ENCODE results near the gene DEDD. TPM values are rescaled to one million over a fixed set of nuclear protein-coding genes. Genes with fewer than 3 reads are reported as not detected.

Gene DEDD
- total and polyA plus RNA-seq, 7 experiments from 2014 or later, result 34.0 to 48.7 (median 36.0) TPM

DNA sequence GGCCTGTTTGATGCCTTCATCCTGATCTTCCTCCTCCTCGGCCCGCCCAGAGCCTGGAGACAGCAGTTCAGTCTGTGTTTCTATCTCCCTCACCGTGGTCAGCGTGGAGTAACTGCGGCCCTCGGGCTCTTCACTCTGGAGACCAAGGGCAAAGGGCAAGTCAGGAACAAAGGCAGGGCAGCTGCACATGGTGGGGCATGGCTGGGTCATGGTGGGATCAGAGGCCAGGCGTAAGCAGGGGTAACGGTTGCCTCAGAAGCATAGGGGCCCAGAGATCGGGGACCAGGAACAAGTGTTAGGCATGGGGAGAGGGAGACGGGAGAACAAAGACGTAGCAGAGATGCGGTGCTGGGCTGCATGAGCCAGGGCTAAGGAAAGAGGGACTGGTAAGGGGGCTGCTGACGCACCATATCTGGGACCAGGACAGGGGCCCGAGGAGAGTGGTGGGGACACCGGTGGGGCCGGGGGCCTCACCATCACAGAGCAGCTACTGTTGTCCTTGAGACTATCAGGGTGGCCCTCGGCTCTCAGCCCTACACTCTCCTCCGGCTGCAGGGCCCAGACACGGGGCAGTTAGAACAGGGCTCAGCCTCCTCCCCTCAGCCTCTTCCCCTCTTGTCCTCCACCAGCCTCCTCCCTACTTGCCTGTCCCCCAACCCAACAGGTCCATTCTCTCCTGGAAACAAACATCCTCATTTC is 59.6 kb downstream of the DEDD start:
- intact Hi-C loops (cut with micrococcal nuclease), result no loop called here
- H3K36me3 Mint-ChIP-seq, result peaks cover 0 to 17% (median 2%) of the 10 kb centered on the region in 5 donors
- CTCF ChIA-PET, result interaction anchor here (0.6 to 6.7 kb wide), 7 partner anchors 7 to 32 kb away, joined by 3 to 120 read pairs (median 4); partner anchors contain the start of genes KLHDC9, NECTIN4, TSTD1 and USF1

DNA sequence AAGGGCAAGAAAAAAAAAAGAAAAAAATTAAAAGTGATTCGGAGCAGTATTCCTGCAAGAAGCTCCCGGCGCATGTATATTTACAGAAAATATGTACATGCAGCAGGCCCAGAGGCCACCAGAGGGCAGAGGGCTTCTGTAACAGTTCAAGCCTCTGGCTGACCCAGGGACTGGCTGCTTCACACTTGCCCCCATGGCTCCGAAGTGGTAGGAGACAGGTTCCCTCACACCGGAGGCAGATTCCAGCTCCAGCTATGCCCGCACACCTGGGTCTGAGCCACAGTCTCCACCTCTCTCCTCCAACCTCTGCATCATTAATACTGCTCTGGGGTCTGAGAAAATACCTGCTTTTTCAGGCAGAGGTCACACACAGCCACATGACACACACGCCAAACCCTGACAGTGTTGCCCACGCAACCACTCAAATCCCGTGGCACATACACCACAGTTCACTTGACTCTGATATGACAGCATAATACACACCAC is 60.5 kb downstream of the DEDD start:
- H3K27ac ChIP-seq (ENCODE audit: low read depth, low read length), result no peak overlapping the region
- Mint-ChIP-seq H3K27ac (peak overlapping the region; percentile 27 to 99 (median 91)), H3K36me3 (peaks cover 3 to 25% (median 6%) of the 10 kb centered on the region in 5 donors), H3K27me3 (no peaks in the 10 kb centered on the region), H3K9me3 (peaks cover 0 to 1% (median 0%) of the 10 kb centered on the region in 11 donors), H3K4me3 (peak overlapping the region in 4 of 10 donors; percentile 11 to 46 (median 19)), H3K4me1 (peaks cover 21 to 47% (median 42%) of the 10 kb centered on the region in 7 donors)
- CTCF ChIA-PET, result interaction anchor here (0.7 to 6.7 kb wide), 4 partner anchors 26 to 105 kb away, joined by 3 to 120 read pairs (median 39); partner anchors contain the start of genes KLHDC9, TSTD1 and USF1
- H3K9me3 ChIP-seq (ENCODE audit: control insufficient read depth in 2 of 3, low read length in 3 of 3), result no peaks in the 10 kb centered on the region
- ATAC-seq (no peak), DNase-seq (peak; percentile 18 to 50 (median 43))
- no peak overlapping the region for H3K4me3 ChIP-seq (ENCODE audit: low read length)
- POLR2A ChIA-PET, result interaction anchor here (0.5 to 10.9 kb wide), 6 partner anchors 16 to 237 kb away, joined by 3 to 377 read pairs (median 20); partner anchors contain the start of genes DEDD, KLHDC9, TSTD1 and USF1
- peaks cover 19 to 31% of the 10 kb centered on the region in 2 donors for H3K4me1 ChIP-seq (ENCODE audit: control insufficient read depth in 2 of 2, insufficient read depth in 2 of 2, low read length in 2 of 2)
- peaks cover 0 to 8% (median 0%) of the 10 kb centered on the region in 3 experiments for H3K36me3 ChIP-seq (ENCODE audit: control insufficient read depth in 2 of 3, insufficient read depth in 3 of 3, low read length in 3 of 3)
- intact Hi-C loops (cut with micrococcal nuclease), result loop anchor here in 1 of 2 donors (1.0 kb wide), 1 partner anchor 67 kb away; no protein-coding TSS in a partner anchor
- no peaks in the 10 kb centered on the region for H3K27me3 ChIP-seq (ENCODE audit: control insufficient read depth in 2 of 2, insufficient read depth in 2 of 2, low read length in 2 of 2)

More for the DNA sequence above, 59.6 kb downstream of the DEDD start:
- Mint-ChIP-seq H3K27ac (peak overlapping the region in 5 of 9 donors; percentile 25 to 95 (median 65)), H3K27me3 (no peaks in the 10 kb centered on the region), H3K4me1 (peaks cover 12 to 39% (median 34%) of the 10 kb centered on the region in 7 donors), H3K9me3 (peaks cover 0 to 1% (median 0%) of the 10 kb centered on the region in 11 donors), H3K4me3 (no peak overlapping the region)
- Histone ChIP-seq H3K4me1 (ENCODE audit: control insufficient read depth in 2 of 2, insufficient read depth in 2 of 2, low read length in 2 of 2) (peaks cover 10 to 25% of the 10 kb centered on the region in 2 donors), H3K4me3 (ENCODE audit: low read length) (no peak overlapping the region), H3K36me3 (ENCODE audit: control insufficient read depth in 2 of 3, insufficient read depth in 3 of 3, low read length in 3 of 3) (peaks cover 0 to 8% (median 0%) of the 10 kb centered on the region in 3 experiments), H3K27me3 (ENCODE audit: control insufficient read depth in 2 of 2, insufficient read depth in 2 of 2, low read length in 2 of 2) (no peaks in the 10 kb centered on the region), H3K27ac (ENCODE audit: low read depth, low read length) (no peak overlapping the region), H3K9me3 (ENCODE audit: control insufficient read depth in 2 of 3, low read length in 3 of 3) (no peaks in the 10 kb centered on the region)
- ATAC-seq (no peak), DNase-seq (no peak)
- POLR2A ChIA-PET, result interaction anchor here (1.1 to 10.9 kb wide), 2 partner anchors 24 to 28 kb away, joined by 3 to 377 read pairs; partner anchors contain the start of genes TSTD1 and USF1

Other genes with a start within 250 kb of the DEDD start
- gene ITLN1, start 247.5 kb downstream of the DEDD start, total RNA-seq, result under 1 TPM in 1 of 5 experiments, not detected in 4; 0.88 TPM
- gene ITLN1, start 247.5 kb downstream of the DEDD start, polyA plus RNA-seq, result not detected
- gene ITLN2, start 177.9 kb downstream of the DEDD start, total RNA-seq, result not detected
- gene ITLN2, start 177.9 kb downstream of the DEDD start, polyA plus RNA-seq, result not detected
- gene F11R, start 111.5 kb downstream of the DEDD start, total RNA-seq, result 10 to 100 TPM; 11.3 to 23.7 (median 16.5) TPM
- gene F11R, start 111.5 kb downstream of the DEDD start, polyA plus RNA-seq, result 10 to 100 TPM; 12.7 to 14.4 TPM
- 10 to 100 TPM; 49.8 to 84.0 (median 58.2) TPM for gene TSTD1, start 93.7 kb downstream of the DEDD start, total RNA-seq
- gene TSTD1, start 93.7 kb downstream of the DEDD start, polyA plus RNA-seq, result 100 to 1,000 TPM; 349 to 494 TPM
- 100 to 1,000 TPM in 1 of 5 experiments, 10 to 100 TPM in 4; 71.6 to 115 (median 91.7) TPM for gene USF1, start 86.7 kb downstream of the DEDD start, total RNA-seq
- 1 to 10 TPM; 3.9 to 5.5 TPM for gene USF1, start 86.7 kb downstream of the DEDD start, polyA plus RNA-seq
- gene ARHGAP30, start 62.8 kb downstream of the DEDD start, total RNA-seq, result 100 to 1,000 TPM; 152 to 291 (median 235) TPM
- 100 to 1,000 TPM; 128 to 258 TPM for gene ARHGAP30, start 62.8 kb downstream of the DEDD start, polyA plus RNA-seq
- gene NECTIN4, start 43.1 kb downstream of the DEDD start, total RNA-seq, result not detected
- not detected for gene NECTIN4, start 43.1 kb downstream of the DEDD start, polyA plus RNA-seq
- 1 to 10 TPM in 1 of 5 experiments, under 1 TPM in 1, not detected in 3; 0.40 to 1.1 TPM for gene KLHDC9, start 34.3 kb downstream of the DEDD start, total RNA-seq
- under 1 TPM in 1 of 2 donors, not detected in 1; 0.74 TPM for gene KLHDC9, start 34.3 kb downstream of the DEDD start, polyA plus RNA-seq
- gene PFDN2, start 14.6 kb downstream of the DEDD start, total RNA-seq, result 10 to 100 TPM; 32.0 to 67.9 (median 34.0) TPM
- 10 to 100 TPM; 66.6 to 84.0 TPM for gene PFDN2, start 14.6 kb downstream of the DEDD start, polyA plus RNA-seq
- gene NIT1, start 14.6 kb downstream of the DEDD start, total RNA-seq, result 10 to 100 TPM; 23.3 to 49.6 (median 41.8) TPM
- gene NIT1, start 14.6 kb downstream of the DEDD start, polyA plus RNA-seq, result 10 to 100 TPM; 14.1 to 28.4 TPM
- gene UFC1, start 21.3 kb upstream of the DEDD start, total RNA-seq, result 100 to 1,000 TPM in 2 of 5 experiments, 10 to 100 TPM in 3; 83.7 to 116 (median 98.9) TPM
- gene UFC1, start 21.3 kb upstream of the DEDD start, polyA plus RNA-seq, result 100 to 1,000 TPM; 129 to 132 TPM
- 10 to 100 TPM; 36.0 to 66.0 (median 38.6) TPM for gene USP21, start 26.8 kb upstream of the DEDD start, total RNA-seq
- gene USP21, start 26.8 kb upstream of the DEDD start, polyA plus RNA-seq, result 10 to 100 TPM; 15.2 to 35.0 TPM
- gene PPOX, start 33.8 kb upstream of the DEDD start, total RNA-seq, result 10 to 100 TPM; 39.7 to 76.2 (median 43.4) TPM
- 10 to 100 TPM; 20.1 to 22.9 TPM for gene PPOX, start 33.8 kb upstream of the DEDD start, polyA plus RNA-seq
- gene B4GALT3, start 44.8 kb upstream of the DEDD start, total RNA-seq, result 10 to 100 TPM; 40.5 to 83.7 (median 54.3) TPM
- 10 to 100 TPM; 36.2 to 52.5 TPM for gene B4GALT3, start 44.8 kb upstream of the DEDD start, polyA plus RNA-seq
- 1 to 10 TPM in 4 of 5 experiments, under 1 TPM in 1; 0.70 to 3.3 (median 1.6) TPM for gene ADAMTS4, start 66.4 kb upstream of the DEDD start, total RNA-seq
- gene ADAMTS4, start 66.4 kb upstream of the DEDD start, polyA plus RNA-seq, result under 1 TPM; 0.21 to 0.38 TPM
- 100 to 1,000 TPM in 2 of 5 experiments, 10 to 100 TPM in 3; 64.1 to 131 (median 85.3) TPM for gene NDUFS2, start 69.7 kb upstream of the DEDD start, total RNA-seq
- 100 to 1,000 TPM in 1 of 2 donors, 10 to 100 TPM in 1; 94.6 to 102 TPM for gene NDUFS2, start 69.7 kb upstream of the DEDD start, polyA plus RNA-seq
- 100 to 1,000 TPM in 1 of 5 experiments, 10 to 100 TPM in 3, 1 to 10 TPM in 1; 2.6 to 171 (median 14.5) TPM for gene FCER1G, start 82.6 kb upstream of the DEDD start, total RNA-seq
- 1 to 10 TPM; 2.7 to 5.1 TPM for gene FCER1G, start 82.6 kb upstream of the DEDD start, polyA plus RNA-seq
- not detected for gene APOA2, start 91.0 kb upstream of the DEDD start, total RNA-seq
- gene APOA2, start 91.0 kb upstream of the DEDD start, polyA plus RNA-seq, result not detected
- gene TOMM40L, start 93.4 kb upstream of the DEDD start, total RNA-seq, result 10 to 100 TPM in 4 of 5 experiments, 1 to 10 TPM in 1; 8.9 to 24.3 (median 11.8) TPM
- gene TOMM40L, start 93.4 kb upstream of the DEDD start, polyA plus RNA-seq, result 1 to 10 TPM; 6.0 to 6.4 TPM
- not detected for gene NR1I3, start 105.5 kb upstream of the DEDD start, total RNA-seq
- gene NR1I3, start 105.5 kb upstream of the DEDD start, polyA plus RNA-seq, result not detected
- not detected for gene PCP4L1, start 126.1 kb upstream of the DEDD start, total RNA-seq
- under 1 TPM in 1 of 2 donors, not detected in 1; 0.15 TPM for gene PCP4L1, start 126.1 kb upstream of the DEDD start, polyA plus RNA-seq
- gene MPZ, start 177.3 kb upstream of the DEDD start, total RNA-seq, result 10 to 100 TPM in 2 of 5 experiments, 1 to 10 TPM in 3; 2.3 to 12.4 (median 6.2) TPM
- not detected for gene MPZ, start 177.3 kb upstream of the DEDD start, polyA plus RNA-seq
- gene SDHC, start 181.7 kb upstream of the DEDD start, total RNA-seq, result 100 to 1,000 TPM in 3 of 5 experiments, 10 to 100 TPM in 2; 66.3 to 174 (median 106) TPM
- gene SDHC, start 181.7 kb upstream of the DEDD start, polyA plus RNA-seq, result 100 to 1,000 TPM; 201 to 274 TPM
- gene CFAP126, start 235.2 kb upstream of the DEDD start, total RNA-seq, result not detected
- gene CFAP126, start 235.2 kb upstream of the DEDD start, polyA plus RNA-seq, result not detected

Data from naive thymus-derived CD4-positive, alpha-beta T cell (primary cell).